ENCODE results near the gene ANKRD22.
"Not testable (repeated sequence)": the region's sequence is repeated elsewhere in the genome, so short reads cannot be mapped to it uniquely, and the experiment has no call there.

The ANKRD22 gene

GRCh38 chr10:88877298-88877697 is 25.7 kb upstream of the ANKRD22 start:
- DNase-seq, result no peak

- DNase-seq, result no peak
Measured at GRCh38 chr10:88875081-88875480, 23.4 kb upstream of the ANKRD22 start.

GRCh38 chr10:88874281-88874680 is 22.6 kb upstream of the ANKRD22 start:
- DNase-seq, result no peak

- DNase-seq, result no peak
Measured at GRCh38 chr10:88873757-88874156, 22.1 kb upstream of the ANKRD22 start.

GRCh38 chr10:88870089-88870488 is 18.4 kb upstream of the ANKRD22 start:
- DNase-seq, result no peak

GRCh38 chr10:88866454-88866853 is 14.8 kb upstream of the ANKRD22 start:
- no peak for DNase-seq

GRCh38 chr10:88865281-88865876 is 13.7 kb upstream of the ANKRD22 start:
- no peak for DNase-seq

- no peak for DNase-seq
Measured at GRCh38 chr10:88861036-88861435, 9.4 kb upstream of the ANKRD22 start.

- DNase-seq, result no peak
Measured at GRCh38 chr10:88858491-88858890, 6.8 kb upstream of the ANKRD22 start.

- no peak for DNase-seq
Measured at GRCh38 chr10:88857831-88858230, 6.2 kb upstream of the ANKRD22 start.

GRCh38 chr10:88854684-88855083 is 3.0 kb upstream of the ANKRD22 start:
- no peak for DNase-seq

- DNase-seq, result no peak
Measured at GRCh38 chr10:88853155-88853881, 1.7 kb upstream of the ANKRD22 start.

GRCh38 chr10:88852327-88852726 is 683 bp upstream of the ANKRD22 start:
- DNase-seq, result no peak

GRCh38 chr10:88850712-88851111 is 932 bp downstream of the ANKRD22 start:
- DNase-seq, result no peak

GRCh38 chr10:88849234-88849633 is 2.4 kb downstream of the ANKRD22 start:
- no peak for DNase-seq

GRCh38 chr10:88848499-88848898 is 3.1 kb downstream of the ANKRD22 start:
- no peak for DNase-seq

- DNase-seq, result no peak
Measured at GRCh38 chr10:88843171-88843570, 8.5 kb downstream of the ANKRD22 start.

- no peak for DNase-seq
Measured at GRCh38 chr10:88841316-88842111, 10.1 kb downstream of the ANKRD22 start.

GRCh38 chr10:88840881-88841280 is 10.8 kb downstream of the ANKRD22 start:
- no peak for DNase-seq

- DNase-seq, result no peak
Measured at GRCh38 chr10:88840104-88840503, 11.5 kb downstream of the ANKRD22 start.

GRCh38 chr10:88838766-88839350 is 12.8 kb downstream of the ANKRD22 start:
- no peak for DNase-seq

- DNase-seq, result not testable (repeated sequence)
Measured at GRCh38 chr10:88837632-88838031, 14.0 kb downstream of the ANKRD22 start.

GRCh38 chr10:88835910-88836221 is 15.8 kb downstream of the ANKRD22 start:
- DNase-seq, result no peak
